Neural cell (in vitro differentiated cells): ENCODE data around the gene STAT6. TPM values are rescaled to one million over a fixed set of nuclear protein-coding genes. Genes with fewer than 3 reads are reported as not detected.

Experiments
- H2AFZ ChIP-seq: fragments of 200-600, 300-800 bp; sonication (generic), shearing (Covaris generic); 2 replicates; pipeline ENCODE4 v1.6.0; 2014; ENCODE audit warnings: low read depth, mild to moderate bottlenecking, antibody characterized with exemption, low read length, moderate library complexity
- H3F3A ChIP-seq: fragments of 200-600 bp; shearing (Covaris generic); 2 replicates; pipeline ENCODE4 v1.6.1; 2016; ENCODE audit warnings: mild to moderate bottlenecking, moderate library complexity, mixed read lengths, antibody characterized with exemption, low read length; ENCODE audit not compliant: insufficient read depth, poor library complexity, severe bottlenecking
- H3K27ac ChIP-seq: fragments of 200-600, 300-800 bp; sonication (generic), shearing (Covaris generic); 2 replicates; pipeline ENCODE4 v1.5.1; 2014; ENCODE audit warnings: mild to moderate bottlenecking, low read length, moderate library complexity
- H3K27me3 ChIP-seq: fragments of 300-800, 200-600 bp; sonication (generic), shearing (Covaris generic); 2 replicates; pipeline ENCODE4 v1.6.0; 2014; ENCODE audit warnings: mild to moderate bottlenecking, low read depth, low read length, moderate library complexity; ENCODE audit not compliant: insufficient read depth
- H3K36me3 ChIP-seq: fragments of 300-800, 200-600 bp; sonication (generic), shearing (Covaris generic); 2 replicates; pipeline ENCODE4 v1.5.1; 2014; ENCODE audit warnings: mild to moderate bottlenecking, antibody characterized with exemption, low read length, moderate library complexity; ENCODE audit not compliant: insufficient read depth
- H3K4me2 ChIP-seq: fragments of 300-800, 200-600 bp; sonication (generic), shearing (Covaris generic); 2 replicates; pipeline ENCODE4 v1.6.0; 2014; ENCODE audit warnings: mild to moderate bottlenecking, low read length
- H3K4me3 ChIP-seq: fragments of 300-800, 200-600 bp; sonication (generic), shearing (Covaris generic); 2 replicates; pipeline ENCODE4 v1.5.1; 2014; ENCODE audit warnings: mild to moderate bottlenecking, low read length, moderate library complexity
- H3K79me2 ChIP-seq: fragments of 200-600 bp; shearing (Covaris generic); replicated peaks from 2 replicates; pipeline ENCODE4 v1.6.0; 2014; ENCODE audit warnings: mild to moderate bottlenecking, low read length, moderate library complexity; ENCODE audit not compliant: insufficient read depth
- H3K9ac ChIP-seq: fragments of 300-800, 200-600 bp; sonication (generic), shearing (Covaris generic); 2 replicates; pipeline ENCODE4 v1.6.1; 2016; ENCODE audit warnings: mild to moderate bottlenecking, low read length, mixed read lengths
- H3K9me2 ChIP-seq: fragments of 200-600 bp; shearing (Covaris generic); 2 replicates; pipeline ENCODE4 v1.6.1; 2016; ENCODE audit warnings: mild to moderate bottlenecking, low read length, mixed read lengths; ENCODE audit not compliant: insufficient read depth
- H3K9me3 ChIP-seq: fragments of 200-600, 300-800 bp; sonication (generic), shearing (Covaris generic); 2 replicates; pipeline ENCODE4 v1.6.1; 2016; ENCODE audit warnings: mild to moderate bottlenecking, mixed run types, low read length, moderate library complexity, mixed read lengths
- H4K20me1 ChIP-seq: fragments of 200-600 bp; shearing (Covaris generic); 2 replicates; pipeline ENCODE4 v1.6.1; 2016; ENCODE audit warnings: mild to moderate bottlenecking, mixed run types; ENCODE audit not compliant: insufficient read depth
- EP300 ChIP-seq: fragments of 450-650 bp; conservative IDR thresholded peaks from 2 replicates; pipeline ENCODE4 v1.6.1; 2014; ENCODE audit warnings: antibody characterized with exemption, mild to moderate bottlenecking, moderate library complexity; ENCODE audit not compliant: poor library complexity, severe bottlenecking
- EZH2 ChIP-seq: fragments of 200-600, 300-800 bp; shearing (Covaris generic), sonication (generic); IDR thresholded peaks from 2 replicates; pipeline ENCODE4 v1.6.1; 2014; ENCODE audit warnings: antibody characterized with exemption, low read length, borderline replicate concordance, mild to moderate bottlenecking; ENCODE audit not compliant: insufficient read depth, poor library complexity, severe bottlenecking
- MXI1 ChIP-seq: fragments of 450-650 bp; conservative IDR thresholded peaks from 2 replicates; pipeline ENCODE4 v1.6.1; 2014; ENCODE audit warnings: antibody characterized with exemption, mild to moderate bottlenecking; ENCODE audit not compliant: poor library complexity, severe bottlenecking
- POLR2AphosphoS5 ChIP-seq: IDR thresholded peaks from 2 replicates; pipeline ENCODE4 v1.6.1; 2012
- RAD21 ChIP-seq: fragments of 450-650 bp; conservative IDR thresholded peaks from 2 replicates; pipeline ENCODE4 v1.6.1; 2014; ENCODE audit warnings: antibody characterized with exemption, mild to moderate bottlenecking, moderate library complexity
- SMC3 ChIP-seq: fragments of 450-650 bp; conservative IDR thresholded peaks from 2 replicates; pipeline ENCODE4 v1.6.1; 2014; ENCODE audit warnings: antibody characterized with exemption, mild to moderate bottlenecking, moderate library complexity; ENCODE audit not compliant: poor library complexity
- TAF1 ChIP-seq: IDR thresholded peaks from 2 replicates; pipeline ENCODE4 v1.6.1; 2012; ENCODE audit warnings: low read depth
- polyA plus RNA-seq: library from polyadenylated mRNA; depleted of rRNA; stranded (reverse); fragments of >200 nt; gene quantifications from 2 replicates; pipeline ENCODE4 v1.2.3, GENCODE V29; 2014
- TF ChIP-seq, protein P1 (sequence below): fragments of 450-650 bp; IDR thresholded peaks from 2 replicates; pipeline ENCODE4 v1.5.1; 2014; ENCODE audit warnings: antibody characterized with exemption, mild to moderate bottlenecking, moderate library complexity; ENCODE audit not compliant: poor library complexity, severe bottlenecking
- TF ChIP-seq, protein P2 (sequence below): IDR thresholded peaks from 2 replicates; pipeline ENCODE4 v1.6.1; 2012; ENCODE audit warnings: borderline replicate concordance

Gene STAT6
- polyA plus RNA-seq, 1 donor from 2014 or later: not detected

DNA sequence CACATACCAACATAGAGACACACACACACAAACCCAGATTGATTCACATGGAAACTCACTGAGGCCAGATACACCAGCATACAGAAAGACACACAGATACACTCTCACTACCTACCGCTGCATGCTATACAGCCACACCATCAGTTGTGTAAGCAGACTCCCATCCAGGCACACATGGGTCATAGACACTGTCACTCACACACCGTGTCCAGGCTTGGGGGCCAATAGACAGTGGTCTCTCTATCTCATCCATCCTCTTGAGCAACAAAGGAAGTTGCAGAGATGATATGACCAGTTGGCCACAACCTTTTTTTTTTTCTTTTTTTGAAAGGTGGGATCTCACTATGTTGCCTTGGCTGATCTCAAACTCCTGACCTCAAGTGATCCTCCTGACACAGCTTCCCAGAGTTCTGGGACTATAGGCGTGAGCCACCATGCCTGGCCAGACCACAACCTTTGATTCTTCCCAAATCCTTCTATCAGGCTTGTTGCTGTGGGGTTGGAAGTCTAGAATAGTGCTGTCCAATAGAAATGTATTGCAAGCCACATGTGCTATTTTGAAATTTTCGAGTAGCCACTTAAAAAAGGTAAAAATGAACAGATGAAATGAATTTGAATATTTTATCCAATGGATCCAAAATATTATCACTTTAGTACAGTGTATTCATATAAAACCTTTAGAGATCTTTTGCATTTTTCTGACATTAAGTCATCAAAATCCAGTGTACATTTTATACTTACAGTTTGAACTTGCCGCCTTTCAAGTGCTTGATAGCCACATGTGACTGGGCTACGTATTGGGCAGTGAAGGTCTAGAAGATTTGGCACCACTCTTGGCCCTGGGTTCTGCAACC is 28.9 kb upstream of the STAT6 start:
- no peak overlapping the region for H3K9ac ChIP-seq
- no peaks in the 10 kb centered on the region for H3K79me2 ChIP-seq
- H3K36me3 ChIP-seq: peaks cover 25% of the 10 kb centered on the region
- no peaks in the 10 kb centered on the region for H3K9me3 ChIP-seq
- H3K27ac ChIP-seq: no peak overlapping the region
- TF ChIP-seq POLR2AphosphoS5 (no peak), MXI1 (no peak), RAD21 (no peak), EP300 (no peak), EZH2 (no peak), SMC3 (no peak), TAF1 (no peak)
- TF ChIP-seq, protein P1, sequence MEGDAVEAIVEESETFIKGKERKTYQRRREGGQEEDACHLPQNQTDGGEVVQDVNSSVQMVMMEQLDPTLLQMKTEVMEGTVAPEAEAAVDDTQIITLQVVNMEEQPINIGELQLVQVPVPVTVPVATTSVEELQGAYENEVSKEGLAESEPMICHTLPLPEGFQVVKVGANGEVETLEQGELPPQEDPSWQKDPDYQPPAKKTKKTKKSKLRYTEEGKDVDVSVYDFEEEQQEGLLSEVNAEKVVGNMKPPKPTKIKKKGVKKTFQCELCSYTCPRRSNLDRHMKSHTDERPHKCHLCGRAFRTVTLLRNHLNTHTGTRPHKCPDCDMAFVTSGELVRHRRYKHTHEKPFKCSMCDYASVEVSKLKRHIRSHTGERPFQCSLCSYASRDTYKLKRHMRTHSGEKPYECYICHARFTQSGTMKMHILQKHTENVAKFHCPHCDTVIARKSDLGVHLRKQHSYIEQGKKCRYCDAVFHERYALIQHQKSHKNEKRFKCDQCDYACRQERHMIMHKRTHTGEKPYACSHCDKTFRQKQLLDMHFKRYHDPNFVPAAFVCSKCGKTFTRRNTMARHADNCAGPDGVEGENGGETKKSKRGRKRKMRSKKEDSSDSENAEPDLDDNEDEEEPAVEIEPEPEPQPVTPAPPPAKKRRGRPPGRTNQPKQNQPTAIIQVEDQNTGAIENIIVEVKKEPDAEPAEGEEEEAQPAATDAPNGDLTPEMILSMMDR: no peak
- TF ChIP-seq, protein P2, sequence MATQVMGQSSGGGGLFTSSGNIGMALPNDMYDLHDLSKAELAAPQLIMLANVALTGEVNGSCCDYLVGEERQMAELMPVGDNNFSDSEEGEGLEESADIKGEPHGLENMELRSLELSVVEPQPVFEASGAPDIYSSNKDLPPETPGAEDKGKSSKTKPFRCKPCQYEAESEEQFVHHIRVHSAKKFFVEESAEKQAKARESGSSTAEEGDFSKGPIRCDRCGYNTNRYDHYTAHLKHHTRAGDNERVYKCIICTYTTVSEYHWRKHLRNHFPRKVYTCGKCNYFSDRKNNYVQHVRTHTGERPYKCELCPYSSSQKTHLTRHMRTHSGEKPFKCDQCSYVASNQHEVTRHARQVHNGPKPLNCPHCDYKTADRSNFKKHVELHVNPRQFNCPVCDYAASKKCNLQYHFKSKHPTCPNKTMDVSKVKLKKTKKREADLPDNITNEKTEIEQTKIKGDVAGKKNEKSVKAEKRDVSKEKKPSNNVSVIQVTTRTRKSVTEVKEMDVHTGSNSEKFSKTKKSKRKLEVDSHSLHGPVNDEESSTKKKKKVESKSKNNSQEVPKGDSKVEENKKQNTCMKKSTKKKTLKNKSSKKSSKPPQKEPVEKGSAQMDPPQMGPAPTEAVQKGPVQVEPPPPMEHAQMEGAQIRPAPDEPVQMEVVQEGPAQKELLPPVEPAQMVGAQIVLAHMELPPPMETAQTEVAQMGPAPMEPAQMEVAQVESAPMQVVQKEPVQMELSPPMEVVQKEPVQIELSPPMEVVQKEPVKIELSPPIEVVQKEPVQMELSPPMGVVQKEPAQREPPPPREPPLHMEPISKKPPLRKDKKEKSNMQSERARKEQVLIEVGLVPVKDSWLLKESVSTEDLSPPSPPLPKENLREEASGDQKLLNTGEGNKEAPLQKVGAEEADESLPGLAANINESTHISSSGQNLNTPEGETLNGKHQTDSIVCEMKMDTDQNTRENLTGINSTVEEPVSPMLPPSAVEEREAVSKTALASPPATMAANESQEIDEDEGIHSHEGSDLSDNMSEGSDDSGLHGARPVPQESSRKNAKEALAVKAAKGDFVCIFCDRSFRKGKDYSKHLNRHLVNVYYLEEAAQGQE: no peak
- no peak overlapping the region for H3K4me2 ChIP-seq
- H3K4me3 ChIP-seq: no peak overlapping the region
- peaks cover 4% of the 10 kb centered on the region for H4K20me1 ChIP-seq
- no peaks in the 10 kb centered on the region for H3F3A ChIP-seq
- H3K9me2 ChIP-seq: no peaks in the 10 kb centered on the region
- no peaks in the 10 kb centered on the region for H3K27me3 ChIP-seq
- H2AFZ ChIP-seq: no peak overlapping the region

DNA sequence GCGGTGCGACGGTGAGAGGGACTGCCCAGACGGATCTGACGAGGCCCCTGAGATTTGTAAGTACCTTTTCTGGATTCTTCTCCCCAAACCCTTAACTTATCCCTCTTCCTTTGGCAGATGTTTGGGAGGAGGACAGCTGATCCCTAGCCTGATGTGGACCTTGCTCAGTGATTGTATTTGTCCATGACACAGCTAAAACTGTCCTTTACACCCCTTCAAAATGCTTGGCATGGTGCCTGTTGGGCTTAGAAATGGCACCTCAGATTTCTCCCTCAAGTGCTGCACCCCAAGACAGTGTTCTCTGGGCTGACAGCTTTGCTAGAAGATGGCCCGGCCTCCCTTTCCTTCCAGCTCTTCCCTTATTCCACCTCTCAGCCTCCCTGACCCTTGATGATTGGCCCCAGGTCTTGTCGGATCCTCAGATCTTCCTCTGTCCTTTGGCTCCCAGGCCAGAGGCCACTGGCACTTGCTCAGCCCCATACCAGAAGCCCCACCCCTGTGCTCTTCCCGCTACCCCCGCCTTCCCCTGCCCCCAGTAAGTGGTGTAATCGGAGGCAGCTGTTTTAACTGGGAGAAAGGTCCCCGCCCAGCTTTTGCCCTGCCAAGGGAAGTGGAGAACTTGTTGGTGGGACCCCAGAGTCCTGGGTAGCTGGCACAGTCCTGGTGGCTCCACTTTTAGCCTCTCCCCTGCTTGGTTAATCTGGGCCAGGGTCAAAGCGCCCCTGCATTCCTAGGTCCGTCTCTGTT is 27.5 kb upstream of the STAT6 start:
- no peak overlapping the region for H3K4me2 ChIP-seq
- H3K36me3 ChIP-seq: peaks cover 20% of the 10 kb centered on the region
- no peak overlapping the region for H3K4me3 ChIP-seq
- H3K27ac ChIP-seq: no peak overlapping the region
- no peaks in the 10 kb centered on the region for H3K9me2 ChIP-seq
- TF ChIP-seq RAD21: no peak
- TF ChIP-seq EP300: no peak
- TF ChIP-seq TAF1: no peak
- no peak for TF ChIP-seq EZH2
- TF ChIP-seq, protein P1: no peak
- TF ChIP-seq MXI1: no peak
- TF ChIP-seq SMC3: no peak
- TF ChIP-seq POLR2AphosphoS5: no peak
- TF ChIP-seq, protein P2: no peak
- H3K79me2 ChIP-seq: no peaks in the 10 kb centered on the region
- no peak overlapping the region for H2AFZ ChIP-seq
- no peaks in the 10 kb centered on the region for H3K9me3 ChIP-seq
- peaks cover 6% of the 10 kb centered on the region for H4K20me1 ChIP-seq
- H3K27me3 ChIP-seq: no peaks in the 10 kb centered on the region
- no peak overlapping the region for H3K9ac ChIP-seq
- no peaks in the 10 kb centered on the region for H3F3A ChIP-seq
